NCI-H69 (cell line): Measurements from ENCODE around the gene MEGF6.
A peak's percentile ranks its signal among the peaks of the same experiment; 100 is the strongest.

Source experiments
- DNase-seq: peaks from one replicate; lab custom pipeline; 2025; lab: John Stamatoyannopoulos, UW

Gene MEGF6

GRCh38 chr1:3540876-3541275 lies 70.4 kb downstream of the MEGF6 start:
- no peak for DNase-seq

GRCh38 chr1:3539707-3540425 lies 71.4 kb downstream of the MEGF6 start:
- DNase-seq = no peak

GRCh38 chr1:3537359-3537758 lies 73.9 kb downstream of the MEGF6 start:
- no peak for DNase-seq

GRCh38 chr1:3536420-3537195 lies 74.7 kb downstream of the MEGF6 start:
- DNase-seq = no peak

- DNase-seq = no peak
Measured at GRCh38 chr1:3535732-3536131, 75.6 kb downstream of the MEGF6 start.

GRCh38 chr1:3534803-3535637 lies 76.3 kb downstream of the MEGF6 start:
- peak; percentile 1 for DNase-seq

GRCh38 chr1:3533067-3534048 lies 78.0 kb downstream of the MEGF6 start:
- no peak for DNase-seq

- DNase-seq = no peak
Measured at GRCh38 chr1:3531928-3532327, 79.4 kb downstream of the MEGF6 start.

GRCh38 chr1:3530926-3531818 lies 80.1 kb downstream of the MEGF6 start:
- DNase-seq = peak; percentile 80

- peak; percentile 46 for DNase-seq
Measured at GRCh38 chr1:3530086-3530925, 81.0 kb downstream of the MEGF6 start.

- DNase-seq = no peak
Measured at GRCh38 chr1:3529099-3529729, 82.1 kb downstream of the MEGF6 start.

- no peak for DNase-seq
Measured at GRCh38 chr1:3527774-3528173, 83.5 kb downstream of the MEGF6 start.

- DNase-seq = peak; percentile 44
Measured at GRCh38 chr1:3525551-3526482, 85.5 kb downstream of the MEGF6 start.

GRCh38 chr1:3524556-3525203 lies 86.6 kb downstream of the MEGF6 start:
- DNase-seq = no peak

- DNase-seq = no peak
Measured at GRCh38 chr1:3523980-3524379, 87.3 kb downstream of the MEGF6 start.

GRCh38 chr1:3522564-3523265 lies 88.6 kb downstream of the MEGF6 start:
- peak; percentile 1 for DNase-seq

- DNase-seq = no peak
Measured at GRCh38 chr1:3522112-3522511, 89.2 kb downstream of the MEGF6 start.
